WTC11 (cell line): Measurements from ENCODE around the gene FOXO3.

Experiments used
- ETV6 ChIP-seq: sonication (generic); formaldehyde crosslinking; IDR thresholded peaks from 2 replicates; pipeline ENCODE4 v1.8.1; 2022; ENCODE audit warnings: mild to moderate bottlenecking, missing genetic modification reagents
- FOXK1 ChIP-seq: sonication (generic); formaldehyde crosslinking; IDR thresholded peaks from 2 replicates; pipeline ENCODE4 v1.8.0; 2022; ENCODE audit warnings: mild to moderate bottlenecking, moderate library complexity, missing genetic modification reagents
- NFYB ChIP-seq: sonication (generic); formaldehyde crosslinking; conservative IDR thresholded peaks from 2 replicates; pipeline ENCODE4 v1.8.0; 2022; ENCODE audit warnings: low read depth, missing genetic modification reagents
- NR1H2 ChIP-seq: sonication (generic); formaldehyde crosslinking; IDR thresholded peaks from 2 replicates; pipeline ENCODE4 v1.9.0; 2021; ENCODE audit warnings: mild to moderate bottlenecking, moderate library complexity, missing genetic modification reagents
- NR2C2 ChIP-seq: sonication (generic); formaldehyde crosslinking; IDR thresholded peaks from 2 replicates; pipeline ENCODE4 v1.8.0; 2022; ENCODE audit warnings: mild to moderate bottlenecking, missing genetic modification reagents
- SP1 ChIP-seq: sonication (generic); formaldehyde crosslinking; conservative IDR thresholded peaks from 2 replicates; pipeline ENCODE4 v1.8.1; 2022; ENCODE audit warnings: missing genetic modification reagents
- TF ChIP-seq, protein P1 (sequence below): fragments of 250-450 bp; sonication (Bioruptor Pico); IDR thresholded peaks from 2 replicates; pipeline ENCODE4 v2.1.2; 2022; ENCODE audit warnings: mild to moderate bottlenecking, moderate library complexity
- TF ChIP-seq, protein P2 (sequence below): fragments of 200-600 bp; IDR thresholded peaks from 2 replicates; pipeline ENCODE4 v1.8.0; 2022; ENCODE audit warnings: antibody characterized with exemption
- TF ChIP-seq, protein P3 (sequence below): fragments of 250-450 bp; sonication (Bioruptor Pico); IDR thresholded peaks from 2 replicates; pipeline ENCODE4 v1.9.0; 2021; ENCODE audit warnings: mild to moderate bottlenecking, borderline replicate concordance
- TF ChIP-seq, protein P4 (sequence below): sonication (generic); formaldehyde crosslinking; IDR thresholded peaks from 2 replicates; pipeline ENCODE4 v1.8.1; 2023; ENCODE audit warnings: mild to moderate bottlenecking, missing genetic modification reagents, moderate library complexity
- TF ChIP-seq, protein P5 (sequence below): sonication (generic); formaldehyde crosslinking; IDR thresholded peaks from 2 replicates; pipeline ENCODE4 v1.8.0; 2023; ENCODE audit warnings: missing genetic modification reagents, mild to moderate bottlenecking, borderline replicate concordance
- TF ChIP-seq, protein P6 (sequence below): fragments of 250-450 bp; sonication (Bioruptor Pico); conservative IDR thresholded peaks from 2 replicates; pipeline ENCODE4 v1.9.0; 2021; ENCODE audit warnings: mild to moderate bottlenecking
- TF ChIP-seq, protein P7 (sequence below): sonication (generic); formaldehyde crosslinking; IDR thresholded peaks from 2 replicates; pipeline ENCODE4 v1.8.1; 2023; ENCODE audit warnings: mild to moderate bottlenecking, missing genetic modification reagents
- TF ChIP-seq, protein P8 (sequence below): sonication (generic); formaldehyde crosslinking; IDR thresholded peaks from 2 replicates; pipeline ENCODE4 v1.8.0; 2023; ENCODE audit warnings: missing genetic modification reagents

DNA sequence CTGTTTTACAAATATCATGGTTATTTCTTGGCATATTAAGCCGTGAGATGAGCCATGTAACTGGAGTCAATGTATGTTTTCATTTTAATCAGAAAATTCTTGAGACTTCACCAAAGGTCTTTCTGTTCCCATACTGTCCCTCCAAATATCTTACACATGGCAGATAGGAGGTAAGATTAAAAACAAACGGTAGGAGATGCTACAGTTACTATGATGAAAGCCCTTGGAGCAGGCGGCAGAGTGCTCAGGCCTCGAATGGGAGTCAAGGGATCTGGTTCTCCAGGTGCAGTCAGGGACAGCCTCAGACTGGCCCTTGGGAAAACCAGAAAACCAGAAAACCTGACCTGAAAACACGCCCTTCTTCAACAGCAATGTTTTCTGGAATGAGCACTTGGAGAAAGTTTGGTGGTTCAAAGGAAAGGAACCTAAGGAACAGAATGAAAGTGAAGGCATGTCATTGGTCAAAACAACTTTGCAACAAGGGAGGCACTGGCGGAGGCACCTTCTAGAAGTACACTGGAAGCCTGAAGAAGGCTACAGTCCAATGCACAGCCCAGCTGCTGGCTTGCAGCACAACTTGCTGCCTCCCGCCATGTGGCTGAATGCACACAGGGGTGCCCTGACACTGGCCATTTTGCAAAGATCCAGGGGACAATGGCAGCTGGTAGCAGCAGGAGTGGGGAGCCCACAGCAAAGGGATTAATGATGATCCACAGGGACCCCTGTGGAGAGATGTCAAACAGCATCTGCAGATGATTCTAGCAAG, 17.4 kb upstream of the FOXO3 start:
- TF ChIP-seq, protein P1, sequence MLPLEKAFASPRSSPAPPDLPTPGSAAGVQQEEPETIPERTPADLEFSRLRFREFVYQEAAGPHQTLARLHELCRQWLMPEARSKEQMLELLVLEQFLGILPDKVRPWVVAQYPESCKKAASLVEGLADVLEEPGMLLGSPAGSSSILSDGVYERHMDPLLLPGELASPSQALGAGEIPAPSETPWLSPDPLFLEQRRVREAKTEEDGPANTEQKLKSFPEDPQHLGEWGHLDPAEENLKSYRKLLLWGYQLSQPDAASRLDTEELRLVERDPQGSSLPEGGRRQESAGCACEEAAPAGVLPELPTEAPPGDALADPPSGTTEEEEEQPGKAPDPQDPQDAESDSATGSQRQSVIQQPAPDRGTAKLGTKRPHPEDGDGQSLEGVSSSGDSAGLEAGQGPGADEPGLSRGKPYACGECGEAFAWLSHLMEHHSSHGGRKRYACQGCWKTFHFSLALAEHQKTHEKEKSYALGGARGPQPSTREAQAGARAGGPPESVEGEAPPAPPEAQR (CRISPR knock-in tag): no peak
- TF ChIP-seq, protein P2, sequence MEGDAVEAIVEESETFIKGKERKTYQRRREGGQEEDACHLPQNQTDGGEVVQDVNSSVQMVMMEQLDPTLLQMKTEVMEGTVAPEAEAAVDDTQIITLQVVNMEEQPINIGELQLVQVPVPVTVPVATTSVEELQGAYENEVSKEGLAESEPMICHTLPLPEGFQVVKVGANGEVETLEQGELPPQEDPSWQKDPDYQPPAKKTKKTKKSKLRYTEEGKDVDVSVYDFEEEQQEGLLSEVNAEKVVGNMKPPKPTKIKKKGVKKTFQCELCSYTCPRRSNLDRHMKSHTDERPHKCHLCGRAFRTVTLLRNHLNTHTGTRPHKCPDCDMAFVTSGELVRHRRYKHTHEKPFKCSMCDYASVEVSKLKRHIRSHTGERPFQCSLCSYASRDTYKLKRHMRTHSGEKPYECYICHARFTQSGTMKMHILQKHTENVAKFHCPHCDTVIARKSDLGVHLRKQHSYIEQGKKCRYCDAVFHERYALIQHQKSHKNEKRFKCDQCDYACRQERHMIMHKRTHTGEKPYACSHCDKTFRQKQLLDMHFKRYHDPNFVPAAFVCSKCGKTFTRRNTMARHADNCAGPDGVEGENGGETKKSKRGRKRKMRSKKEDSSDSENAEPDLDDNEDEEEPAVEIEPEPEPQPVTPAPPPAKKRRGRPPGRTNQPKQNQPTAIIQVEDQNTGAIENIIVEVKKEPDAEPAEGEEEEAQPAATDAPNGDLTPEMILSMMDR: no peak
- TF ChIP-seq, protein P3, sequence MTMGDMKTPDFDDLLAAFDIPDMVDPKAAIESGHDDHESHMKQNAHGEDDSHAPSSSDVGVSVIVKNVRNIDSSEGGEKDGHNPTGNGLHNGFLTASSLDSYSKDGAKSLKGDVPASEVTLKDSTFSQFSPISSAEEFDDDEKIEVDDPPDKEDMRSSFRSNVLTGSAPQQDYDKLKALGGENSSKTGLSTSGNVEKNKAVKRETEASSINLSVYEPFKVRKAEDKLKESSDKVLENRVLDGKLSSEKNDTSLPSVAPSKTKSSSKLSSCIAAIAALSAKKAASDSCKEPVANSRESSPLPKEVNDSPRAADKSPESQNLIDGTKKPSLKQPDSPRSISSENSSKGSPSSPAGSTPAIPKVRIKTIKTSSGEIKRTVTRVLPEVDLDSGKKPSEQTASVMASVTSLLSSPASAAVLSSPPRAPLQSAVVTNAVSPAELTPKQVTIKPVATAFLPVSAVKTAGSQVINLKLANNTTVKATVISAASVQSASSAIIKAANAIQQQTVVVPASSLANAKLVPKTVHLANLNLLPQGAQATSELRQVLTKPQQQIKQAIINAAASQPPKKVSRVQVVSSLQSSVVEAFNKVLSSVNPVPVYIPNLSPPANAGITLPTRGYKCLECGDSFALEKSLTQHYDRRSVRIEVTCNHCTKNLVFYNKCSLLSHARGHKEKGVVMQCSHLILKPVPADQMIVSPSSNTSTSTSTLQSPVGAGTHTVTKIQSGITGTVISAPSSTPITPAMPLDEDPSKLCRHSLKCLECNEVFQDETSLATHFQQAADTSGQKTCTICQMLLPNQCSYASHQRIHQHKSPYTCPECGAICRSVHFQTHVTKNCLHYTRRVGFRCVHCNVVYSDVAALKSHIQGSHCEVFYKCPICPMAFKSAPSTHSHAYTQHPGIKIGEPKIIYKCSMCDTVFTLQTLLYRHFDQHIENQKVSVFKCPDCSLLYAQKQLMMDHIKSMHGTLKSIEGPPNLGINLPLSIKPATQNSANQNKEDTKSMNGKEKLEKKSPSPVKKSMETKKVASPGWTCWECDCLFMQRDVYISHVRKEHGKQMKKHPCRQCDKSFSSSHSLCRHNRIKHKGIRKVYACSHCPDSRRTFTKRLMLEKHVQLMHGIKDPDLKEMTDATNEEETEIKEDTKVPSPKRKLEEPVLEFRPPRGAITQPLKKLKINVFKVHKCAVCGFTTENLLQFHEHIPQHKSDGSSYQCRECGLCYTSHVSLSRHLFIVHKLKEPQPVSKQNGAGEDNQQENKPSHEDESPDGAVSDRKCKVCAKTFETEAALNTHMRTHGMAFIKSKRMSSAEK: no peak
- TF ChIP-seq NR2C2 (CRISPR knock-in tag): no peak
- TF ChIP-seq, protein P4, sequence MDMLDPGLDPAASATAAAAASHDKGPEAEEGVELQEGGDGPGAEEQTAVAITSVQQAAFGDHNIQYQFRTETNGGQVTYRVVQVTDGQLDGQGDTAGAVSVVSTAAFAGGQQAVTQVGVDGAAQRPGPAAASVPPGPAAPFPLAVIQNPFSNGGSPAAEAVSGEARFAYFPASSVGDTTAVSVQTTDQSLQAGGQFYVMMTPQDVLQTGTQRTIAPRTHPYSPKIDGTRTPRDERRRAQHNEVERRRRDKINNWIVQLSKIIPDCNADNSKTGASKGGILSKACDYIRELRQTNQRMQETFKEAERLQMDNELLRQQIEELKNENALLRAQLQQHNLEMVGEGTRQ: no peak
- TF ChIP-seq, protein P5, sequence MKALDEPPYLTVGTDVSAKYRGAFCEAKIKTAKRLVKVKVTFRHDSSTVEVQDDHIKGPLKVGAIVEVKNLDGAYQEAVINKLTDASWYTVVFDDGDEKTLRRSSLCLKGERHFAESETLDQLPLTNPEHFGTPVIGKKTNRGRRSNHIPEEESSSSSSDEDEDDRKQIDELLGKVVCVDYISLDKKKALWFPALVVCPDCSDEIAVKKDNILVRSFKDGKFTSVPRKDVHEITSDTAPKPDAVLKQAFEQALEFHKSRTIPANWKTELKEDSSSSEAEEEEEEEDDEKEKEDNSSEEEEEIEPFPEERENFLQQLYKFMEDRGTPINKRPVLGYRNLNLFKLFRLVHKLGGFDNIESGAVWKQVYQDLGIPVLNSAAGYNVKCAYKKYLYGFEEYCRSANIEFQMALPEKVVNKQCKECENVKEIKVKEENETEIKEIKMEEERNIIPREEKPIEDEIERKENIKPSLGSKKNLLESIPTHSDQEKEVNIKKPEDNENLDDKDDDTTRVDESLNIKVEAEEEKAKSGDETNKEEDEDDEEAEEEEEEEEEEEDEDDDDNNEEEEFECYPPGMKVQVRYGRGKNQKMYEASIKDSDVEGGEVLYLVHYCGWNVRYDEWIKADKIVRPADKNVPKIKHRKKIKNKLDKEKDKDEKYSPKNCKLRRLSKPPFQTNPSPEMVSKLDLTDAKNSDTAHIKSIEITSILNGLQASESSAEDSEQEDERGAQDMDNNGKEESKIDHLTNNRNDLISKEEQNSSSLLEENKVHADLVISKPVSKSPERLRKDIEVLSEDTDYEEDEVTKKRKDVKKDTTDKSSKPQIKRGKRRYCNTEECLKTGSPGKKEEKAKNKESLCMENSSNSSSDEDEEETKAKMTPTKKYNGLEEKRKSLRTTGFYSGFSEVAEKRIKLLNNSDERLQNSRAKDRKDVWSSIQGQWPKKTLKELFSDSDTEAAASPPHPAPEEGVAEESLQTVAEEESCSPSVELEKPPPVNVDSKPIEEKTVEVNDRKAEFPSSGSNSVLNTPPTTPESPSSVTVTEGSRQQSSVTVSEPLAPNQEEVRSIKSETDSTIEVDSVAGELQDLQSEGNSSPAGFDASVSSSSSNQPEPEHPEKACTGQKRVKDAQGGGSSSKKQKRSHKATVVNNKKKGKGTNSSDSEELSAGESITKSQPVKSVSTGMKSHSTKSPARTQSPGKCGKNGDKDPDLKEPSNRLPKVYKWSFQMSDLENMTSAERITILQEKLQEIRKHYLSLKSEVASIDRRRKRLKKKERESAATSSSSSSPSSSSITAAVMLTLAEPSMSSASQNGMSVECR (CRISPR knock-in tag): no peak
- TF ChIP-seq SP1 (CRISPR knock-in tag): no peak
- TF ChIP-seq FOXK1 (CRISPR knock-in tag): no peak
- TF ChIP-seq, protein P6, sequence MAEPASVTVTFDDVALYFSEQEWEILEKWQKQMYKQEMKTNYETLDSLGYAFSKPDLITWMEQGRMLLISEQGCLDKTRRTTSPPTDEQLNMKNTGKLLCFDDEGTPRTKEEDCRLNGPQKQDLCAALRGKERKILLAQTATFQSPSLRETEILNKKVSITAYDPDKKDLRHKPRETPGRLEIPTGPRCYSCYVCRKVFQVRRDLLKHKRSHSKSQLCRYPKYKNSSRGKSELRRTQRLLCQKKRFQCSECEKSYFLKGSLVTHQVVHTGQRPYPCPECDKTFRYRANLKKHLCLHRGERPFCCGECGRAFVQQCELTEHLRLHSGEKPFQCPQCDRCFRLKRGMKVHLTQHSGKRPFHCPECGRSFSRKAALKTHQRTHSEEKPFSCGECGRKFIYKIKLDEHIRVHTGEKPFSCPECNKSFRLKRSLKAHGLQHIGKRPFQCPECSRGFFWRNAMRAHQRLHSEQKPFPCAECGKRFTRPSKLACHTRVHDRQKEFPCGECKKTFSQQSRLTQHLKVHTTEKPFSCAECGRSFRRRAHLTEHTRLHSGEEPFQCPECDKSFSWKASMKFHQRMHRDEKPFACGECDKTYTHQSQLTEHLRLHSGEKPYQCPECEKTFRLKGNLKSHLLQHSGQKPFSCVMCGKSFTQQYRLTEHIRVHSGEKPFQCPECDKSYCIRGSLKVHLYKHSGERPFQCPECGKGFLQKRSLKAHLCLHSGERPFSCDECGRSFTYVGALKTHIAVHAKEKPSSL: no peak
- TF ChIP-seq ETV6: no peak
- TF ChIP-seq, protein P7, sequence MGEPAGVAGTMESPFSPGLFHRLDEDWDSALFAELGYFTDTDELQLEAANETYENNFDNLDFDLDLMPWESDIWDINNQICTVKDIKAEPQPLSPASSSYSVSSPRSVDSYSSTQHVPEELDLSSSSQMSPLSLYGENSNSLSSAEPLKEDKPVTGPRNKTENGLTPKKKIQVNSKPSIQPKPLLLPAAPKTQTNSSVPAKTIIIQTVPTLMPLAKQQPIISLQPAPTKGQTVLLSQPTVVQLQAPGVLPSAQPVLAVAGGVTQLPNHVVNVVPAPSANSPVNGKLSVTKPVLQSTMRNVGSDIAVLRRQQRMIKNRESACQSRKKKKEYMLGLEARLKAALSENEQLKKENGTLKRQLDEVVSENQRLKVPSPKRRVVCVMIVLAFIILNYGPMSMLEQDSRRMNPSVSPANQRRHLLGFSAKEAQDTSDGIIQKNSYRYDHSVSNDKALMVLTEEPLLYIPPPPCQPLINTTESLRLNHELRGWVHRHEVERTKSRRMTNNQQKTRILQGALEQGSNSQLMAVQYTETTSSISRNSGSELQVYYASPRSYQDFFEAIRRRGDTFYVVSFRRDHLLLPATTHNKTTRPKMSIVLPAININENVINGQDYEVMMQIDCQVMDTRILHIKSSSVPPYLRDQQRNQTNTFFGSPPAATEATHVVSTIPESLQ (CRISPR knock-in tag): no peak
- TF ChIP-seq, protein P8, sequence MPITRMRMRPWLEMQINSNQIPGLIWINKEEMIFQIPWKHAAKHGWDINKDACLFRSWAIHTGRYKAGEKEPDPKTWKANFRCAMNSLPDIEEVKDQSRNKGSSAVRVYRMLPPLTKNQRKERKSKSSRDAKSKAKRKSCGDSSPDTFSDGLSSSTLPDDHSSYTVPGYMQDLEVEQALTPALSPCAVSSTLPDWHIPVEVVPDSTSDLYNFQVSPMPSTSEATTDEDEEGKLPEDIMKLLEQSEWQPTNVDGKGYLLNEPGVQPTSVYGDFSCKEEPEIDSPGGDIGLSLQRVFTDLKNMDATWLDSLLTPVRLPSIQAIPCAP (CRISPR knock-in tag): no peak
- TF ChIP-seq NR1H2 (CRISPR knock-in tag): no peak
- TF ChIP-seq NFYB (CRISPR knock-in tag): no peak
